Activated CD8-positive, alpha-beta memory T cell treated with anti-CD3 and anti-CD28 coated beads, Interleukin-2, amount 50 U/mL, for 24 hours (primary cell): Measurements from ENCODE around the gene SYT15B.
"Not testable (repeated sequence)": the region's sequence is repeated elsewhere in the genome, so short reads cannot be mapped to it uniquely, and the experiment has no call there.

Experiments
- DNase-seq: peaks from one replicate; pipeline ENCODE4 v3.0.0-alpha.2; 2020; ENCODE audit errors: extremely low read depth

The SYT15B gene

DNA sequence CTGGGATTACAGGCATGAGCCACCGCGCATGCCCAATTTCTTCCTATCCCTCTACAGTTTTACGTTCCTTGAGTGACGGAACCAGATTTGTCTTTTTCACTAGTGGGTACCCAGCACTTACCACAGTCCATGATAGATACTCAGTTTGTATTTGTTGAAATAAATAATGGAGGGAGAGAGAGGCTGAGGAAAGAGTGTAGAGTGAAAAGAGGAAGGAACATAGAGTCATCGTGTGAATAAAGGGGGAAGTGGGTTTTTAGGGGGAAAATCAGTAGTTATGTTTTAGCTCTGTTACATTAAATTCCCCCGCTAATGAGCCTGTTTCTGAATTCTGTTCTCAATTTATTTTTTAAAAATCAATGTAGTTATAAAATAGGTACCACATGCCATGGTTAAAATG is 37.7 kb downstream of the SYT15B start:
- not testable (repeated sequence) for DNase-seq

DNA sequence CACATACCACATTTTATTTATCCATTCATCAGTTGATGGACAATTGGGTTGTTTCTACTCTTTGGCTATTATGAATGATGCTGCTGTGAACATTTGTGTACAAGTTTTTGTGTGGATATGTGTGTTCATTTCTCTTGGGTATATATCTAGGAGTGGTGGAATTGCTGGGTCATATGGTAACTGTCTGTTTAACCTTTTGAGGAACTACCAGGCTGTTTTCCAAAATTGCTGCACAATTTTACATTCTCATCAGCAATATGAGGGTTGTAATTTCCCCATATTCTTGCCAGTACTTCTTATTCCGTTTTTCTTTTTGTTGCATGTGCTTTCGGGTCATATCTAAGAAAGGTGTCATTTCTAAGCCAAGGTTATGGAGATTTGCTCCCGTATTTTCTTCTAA is 38.3 kb downstream of the SYT15B start:
- not testable (repeated sequence) for DNase-seq

DNA sequence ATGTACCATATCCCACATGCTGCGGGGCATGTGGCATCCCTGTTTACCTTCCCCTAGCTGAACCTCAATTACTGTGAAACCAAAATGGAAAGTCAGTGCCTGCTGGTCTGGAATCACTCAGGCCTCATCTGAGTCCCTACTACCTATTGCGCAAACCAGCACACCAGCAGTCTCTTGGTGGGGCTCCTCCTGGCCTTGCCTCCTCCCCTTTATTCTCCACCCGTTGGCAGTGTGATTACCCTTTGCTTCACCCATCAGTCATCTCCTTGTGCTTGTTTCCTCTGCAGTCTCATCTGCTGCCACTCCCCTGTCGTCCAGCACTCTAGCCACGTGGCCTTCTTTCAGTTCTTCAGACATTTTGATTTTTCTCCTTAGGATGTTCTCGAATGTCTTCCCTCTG is 39.3 kb downstream of the SYT15B start:
- DNase-seq: not testable (repeated sequence)

DNA sequence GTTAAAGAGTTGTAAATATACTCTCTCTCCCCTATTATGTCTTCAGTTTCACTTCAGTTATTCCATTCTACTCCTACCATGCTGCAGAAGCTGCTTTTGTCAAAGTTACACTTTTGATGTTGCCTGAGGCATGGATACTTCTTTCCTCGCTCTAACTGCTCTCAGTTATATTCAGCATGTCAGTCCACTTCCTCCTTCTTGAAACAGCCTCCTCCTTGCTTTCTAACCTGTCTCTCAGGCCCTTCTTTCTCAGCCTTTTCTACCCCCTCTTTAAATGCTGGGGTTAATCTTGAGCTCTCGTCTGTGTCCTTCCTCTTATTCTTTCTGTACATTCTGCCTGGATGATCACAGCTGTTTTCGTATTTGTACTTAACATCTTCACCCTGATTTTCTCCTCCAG is 40.0 kb downstream of the SYT15B start:
- not testable (repeated sequence) for DNase-seq

DNA sequence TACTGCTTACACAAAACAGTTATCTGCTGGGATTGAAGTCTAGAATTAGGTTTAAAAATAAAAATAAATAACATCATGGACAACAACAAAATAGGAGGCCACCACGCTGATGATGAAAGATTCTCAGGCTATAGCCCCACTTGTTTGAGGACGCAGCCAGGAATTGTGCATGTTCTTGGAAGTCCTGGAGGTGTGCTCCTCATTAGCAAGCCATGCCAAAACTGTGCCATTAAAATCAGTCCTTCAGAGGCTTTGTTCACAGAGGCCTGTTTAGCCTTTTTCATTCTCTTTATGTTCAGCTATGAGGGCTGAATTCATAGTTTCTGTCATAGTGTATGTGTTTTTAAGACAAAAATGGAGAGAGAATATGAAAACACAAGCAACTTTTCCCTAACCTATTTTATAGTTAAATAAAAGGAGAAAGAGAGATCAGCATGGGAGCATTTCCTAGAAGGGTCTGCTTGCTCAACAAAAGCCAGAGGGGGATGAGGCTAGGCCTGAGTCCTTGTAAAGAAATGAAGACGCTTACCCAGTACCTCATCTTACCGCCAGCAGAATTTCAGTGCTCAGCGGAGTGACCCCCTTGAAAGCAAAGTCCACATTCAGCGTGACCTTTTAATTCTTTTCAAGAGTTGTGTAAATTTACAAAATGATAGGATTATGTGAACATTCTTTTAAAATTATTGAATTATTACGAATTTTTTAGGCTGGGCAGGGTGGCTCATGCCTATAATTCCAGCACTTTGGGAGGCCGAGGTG is 46.2 kb downstream of the SYT15B start:
- DNase-seq: not testable (repeated sequence)
